ENCODE results near the gene C4A.
"Not testable (repeated sequence)": the region's sequence is repeated elsewhere in the genome, so short reads cannot be mapped to it uniquely, and the experiment has no call there.

C4A gene

GRCh38 chr6:32047084-32047478 is 65.2 kb downstream of the C4A start:
- no peak overlapping the region for H3K4me3 ChIP-seq (ENCODE audit: low read depth, low read length)
- DNase-seq (ENCODE audit: low read depth), result no peak

DNA sequence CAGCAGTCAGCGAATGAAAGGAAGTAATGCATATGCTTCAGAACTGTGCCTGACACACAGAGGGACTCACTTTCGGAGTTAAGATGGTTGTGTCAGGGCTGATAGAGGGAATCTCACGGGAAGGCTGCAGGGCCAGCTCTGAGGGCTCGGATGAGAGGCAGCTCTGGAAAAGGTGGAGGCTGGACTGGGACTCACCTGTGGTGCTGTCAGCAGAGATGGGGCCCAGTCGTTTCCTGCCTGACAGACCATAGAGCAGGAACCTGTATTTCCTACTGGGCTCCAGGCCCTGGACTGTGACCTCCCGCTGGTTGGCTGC is 65.6 kb downstream of the C4A start:
- H3K4me3 ChIP-seq (ENCODE audit: low read depth, low read length), result no peak overlapping the region
- DNase-seq (ENCODE audit: low read depth), result no peak
- TF ChIP-seq CTCF (IDR thresholded peaks at IDR 0.05; ENCODE audit: control insufficient read depth, extremely low read depth, insufficient read depth), result no peak

More at GRCh38 chr6:32047084-32047478, 65.2 kb downstream of the C4A start:
- TF ChIP-seq CTCF (IDR thresholded peaks at IDR 0.05; ENCODE audit: control insufficient read depth, extremely low read depth, insufficient read depth), result no peak

DNA sequence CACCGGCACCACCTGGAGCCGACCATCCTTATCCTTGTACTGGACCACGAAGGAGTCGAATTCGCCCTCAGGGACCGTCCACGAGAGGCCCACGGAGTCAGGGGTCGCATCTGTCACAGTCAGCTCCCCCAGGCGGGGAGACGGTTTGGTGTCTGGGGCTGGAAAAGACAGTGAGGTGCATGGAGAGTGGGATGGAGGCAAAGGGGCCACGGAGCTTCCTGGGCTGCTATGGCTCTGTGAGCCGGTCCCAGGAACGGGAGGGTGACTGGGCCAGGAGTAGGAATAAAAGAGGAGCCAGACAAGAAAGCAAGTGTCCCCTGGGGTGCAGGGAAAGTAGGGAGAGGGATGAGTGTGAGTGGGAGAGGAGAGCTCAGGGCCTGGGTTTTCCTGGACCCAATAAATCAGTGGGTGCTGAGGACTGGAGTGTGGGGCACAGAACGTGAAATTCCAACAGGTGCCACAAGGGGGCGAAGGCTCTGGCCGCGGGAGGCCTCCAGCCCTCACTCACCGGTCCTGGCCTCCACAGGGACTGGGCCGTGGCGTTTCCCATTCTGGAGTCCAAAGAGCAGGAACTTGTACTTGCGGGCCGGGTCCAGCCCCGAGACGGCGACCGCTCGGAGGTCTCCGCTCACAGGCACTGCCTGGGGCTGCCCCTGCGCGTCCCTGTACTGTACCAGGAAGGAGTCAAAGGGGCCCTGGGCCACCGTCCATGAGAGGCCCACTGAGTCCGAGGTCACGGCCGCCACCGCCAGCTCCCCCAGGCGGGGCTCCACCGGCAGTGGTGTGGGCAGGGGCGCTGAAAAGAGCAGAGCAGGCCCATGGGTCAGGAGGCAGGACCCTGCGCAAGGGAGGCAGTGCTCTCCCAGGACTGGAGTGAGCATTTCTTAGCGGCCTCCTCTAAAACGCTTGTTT is 66.3 kb downstream of the C4A start:
- H3K4me3 ChIP-seq (ENCODE audit: low read depth, low read length), result no peak overlapping the region
- TF ChIP-seq CTCF (IDR thresholded peaks at IDR 0.05; ENCODE audit: control insufficient read depth, extremely low read depth, insufficient read depth), result peak; percentile 79

DNA sequence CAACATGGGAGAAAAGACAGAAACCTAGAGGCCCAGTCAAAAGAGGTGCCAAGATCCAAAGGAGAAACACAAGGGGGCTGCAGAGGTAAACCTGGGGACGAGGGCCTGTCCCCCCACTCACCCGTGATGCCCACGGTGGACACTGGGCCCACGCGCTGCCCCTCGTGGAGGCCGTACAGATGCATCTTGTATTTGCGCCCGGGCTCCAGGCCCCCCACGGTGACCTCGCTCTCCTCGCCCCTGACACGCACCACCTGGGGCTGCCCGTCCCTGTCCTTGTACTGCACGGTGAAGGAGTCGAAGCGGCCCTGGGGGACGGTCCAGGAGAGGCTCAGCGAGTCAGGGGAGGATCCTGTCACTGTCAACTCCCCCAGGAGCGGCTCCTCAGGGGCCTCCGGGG is 67.3 kb downstream of the C4A start:
- not testable (repeated sequence) for DNase-seq (ENCODE audit: low read depth)

More for the DNA sequence above, 66.3 kb downstream of the C4A start:
- DNase-seq (ENCODE audit: low read depth), result peak; percentile 13

GRCh38 chr6:32049736-32050135 is 67.9 kb downstream of the C4A start:
- DNase-seq (ENCODE audit: low read depth); H3K4me3 ChIP-seq (ENCODE audit: low read depth, low read length): not testable (repeated sequence)

More for the DNA sequence above, 67.3 kb downstream of the C4A start:
- H3K4me3 ChIP-seq (ENCODE audit: low read depth, low read length), result not testable (repeated sequence)

DNA sequence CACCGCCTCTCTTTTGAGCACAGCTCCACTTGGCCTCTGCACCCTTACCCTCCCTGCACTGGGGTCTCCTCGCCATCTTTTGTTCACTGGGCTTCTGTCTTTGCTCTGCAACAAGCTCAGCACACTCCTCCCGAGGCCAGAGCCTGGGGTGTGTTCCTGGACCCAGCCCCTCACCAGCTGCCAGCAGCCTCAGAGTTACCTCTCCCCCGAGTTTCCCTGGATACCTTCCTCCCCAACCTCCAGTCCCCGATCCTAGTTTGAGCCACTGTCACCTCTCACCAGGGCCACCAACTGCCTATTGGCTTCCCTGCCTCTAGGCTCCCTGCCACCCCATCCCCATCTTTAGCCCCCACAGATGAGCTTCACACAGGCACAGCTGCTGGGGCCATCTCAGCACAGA is 68.7 kb downstream of the C4A start:
- TF ChIP-seq CTCF (IDR thresholded peaks at IDR 0.05; ENCODE audit: control insufficient read depth, extremely low read depth, insufficient read depth), result no peak
- no peak overlapping the region for H3K4me3 ChIP-seq (ENCODE audit: low read depth, low read length)
- no peak for DNase-seq (ENCODE audit: low read depth)

Measured in LNCaP clone FGC (cell line).